ENCODE data around the gene ZFAND2A. TPM values are rescaled to one million over a fixed set of nuclear protein-coding genes. Genes with fewer than 3 reads are reported as not detected.
"Not testable (repeated sequence)": the region's sequence is repeated elsewhere in the genome, so short reads cannot be mapped to it uniquely, and the experiment has no call there.

ZFAND2A gene
- total RNA-seq, 1 donor from 2014 or later = 6.6 TPM

DNA sequence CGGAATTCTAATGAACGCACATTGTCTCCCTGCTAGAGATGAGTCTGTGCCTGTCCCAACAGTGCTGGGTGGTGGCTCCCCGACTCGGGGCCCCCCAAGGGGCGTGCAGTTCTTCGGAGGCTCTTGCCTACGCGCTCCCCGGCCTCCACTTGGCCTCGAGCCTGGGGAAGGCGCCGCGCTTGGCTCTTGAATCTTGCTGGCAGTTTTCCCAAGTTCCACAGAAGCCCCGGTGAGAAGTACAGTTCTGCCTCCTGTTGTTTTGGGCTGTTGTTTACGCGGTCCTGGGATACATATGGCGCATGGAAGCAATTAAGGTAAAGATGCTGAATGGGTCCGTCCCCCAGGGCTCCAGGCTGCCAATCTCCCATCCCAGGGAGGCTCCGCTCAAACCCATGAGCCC lies 40.0 kb upstream of the ZFAND2A start:
- intact Hi-C loops (cut with micrococcal nuclease) = no loop called here
- Histone ChIP-seq H3K27ac (replicated peaks) (no peak overlapping the region), H3K4me1 (no peaks in the 10 kb centered on the region), H3K36me3 (no peaks in the 10 kb centered on the region), H3K9me3 (replicated peaks) (no peaks in the 10 kb centered on the region), H3K27me3 (ENCODE audit: low read depth) (peaks cover 84% of the 10 kb centered on the region), H3K4me3 (no peak overlapping the region)
- TF ChIP-seq, protein P1, sequence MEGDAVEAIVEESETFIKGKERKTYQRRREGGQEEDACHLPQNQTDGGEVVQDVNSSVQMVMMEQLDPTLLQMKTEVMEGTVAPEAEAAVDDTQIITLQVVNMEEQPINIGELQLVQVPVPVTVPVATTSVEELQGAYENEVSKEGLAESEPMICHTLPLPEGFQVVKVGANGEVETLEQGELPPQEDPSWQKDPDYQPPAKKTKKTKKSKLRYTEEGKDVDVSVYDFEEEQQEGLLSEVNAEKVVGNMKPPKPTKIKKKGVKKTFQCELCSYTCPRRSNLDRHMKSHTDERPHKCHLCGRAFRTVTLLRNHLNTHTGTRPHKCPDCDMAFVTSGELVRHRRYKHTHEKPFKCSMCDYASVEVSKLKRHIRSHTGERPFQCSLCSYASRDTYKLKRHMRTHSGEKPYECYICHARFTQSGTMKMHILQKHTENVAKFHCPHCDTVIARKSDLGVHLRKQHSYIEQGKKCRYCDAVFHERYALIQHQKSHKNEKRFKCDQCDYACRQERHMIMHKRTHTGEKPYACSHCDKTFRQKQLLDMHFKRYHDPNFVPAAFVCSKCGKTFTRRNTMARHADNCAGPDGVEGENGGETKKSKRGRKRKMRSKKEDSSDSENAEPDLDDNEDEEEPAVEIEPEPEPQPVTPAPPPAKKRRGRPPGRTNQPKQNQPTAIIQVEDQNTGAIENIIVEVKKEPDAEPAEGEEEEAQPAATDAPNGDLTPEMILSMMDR (IDR thresholded peaks at IDR 0.05; ENCODE audit: borderline replicate concordance) = no peak
- no peak for DNase-seq

DNA sequence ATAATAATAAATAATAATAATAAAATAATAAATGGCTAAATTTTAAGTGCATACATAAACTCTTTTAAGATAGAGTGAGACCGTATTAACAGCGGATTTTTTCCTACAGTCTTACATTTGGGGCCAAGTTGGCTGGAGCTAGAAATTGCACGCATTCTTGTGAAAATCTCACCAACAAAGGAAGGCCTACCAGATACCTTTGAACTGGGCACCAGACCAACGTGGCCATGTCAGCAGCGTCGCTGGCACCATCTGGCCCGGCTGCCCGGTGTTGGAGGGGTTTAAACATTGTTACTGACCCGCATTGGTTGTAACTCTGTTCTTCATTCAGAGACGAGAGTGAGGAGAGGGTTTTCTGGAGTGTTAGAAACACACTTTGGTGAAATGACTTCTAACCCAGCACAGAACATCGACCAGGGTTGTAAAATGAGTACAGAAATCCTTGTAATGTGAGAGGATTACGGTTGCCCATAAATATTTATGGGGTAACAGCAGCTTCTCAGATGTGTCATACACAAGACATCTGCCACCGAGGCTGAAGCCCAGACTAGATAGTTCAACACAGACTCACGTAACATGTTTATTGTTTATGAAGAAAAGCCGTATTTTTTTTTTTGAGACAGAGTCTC lies 38.1 kb upstream of the ZFAND2A start:
- intact Hi-C loops (cut with micrococcal nuclease) = no loop called here
- H3K27me3 ChIP-seq (ENCODE audit: low read depth) = peaks cover 86% of the 10 kb centered on the region
- H3K9me3 ChIP-seq (replicated peaks) = no peaks in the 10 kb centered on the region

DNA sequence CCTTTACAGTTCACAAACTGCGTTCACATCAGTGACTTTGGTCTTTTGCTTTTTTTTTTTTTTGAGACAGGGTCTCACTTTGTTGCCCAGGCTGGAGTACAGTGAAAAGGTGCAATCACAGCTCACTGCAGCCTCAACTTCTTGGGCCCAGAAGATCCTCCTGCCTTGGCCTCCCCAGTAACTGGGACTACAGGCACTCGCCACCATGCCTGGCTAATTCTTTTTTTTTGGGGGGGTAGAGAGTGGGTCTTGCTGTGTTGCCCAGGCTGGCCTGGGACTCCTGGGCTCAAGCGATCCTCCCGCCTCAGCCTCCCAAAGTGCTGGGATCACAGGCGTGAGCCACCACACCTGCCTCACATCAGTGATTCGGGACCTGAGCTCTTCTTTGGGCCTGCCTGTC lies 37.0 kb upstream of the ZFAND2A start:
- no peak for DNase-seq
- peaks cover 86% of the 10 kb centered on the region for H3K27me3 ChIP-seq (ENCODE audit: low read depth)
- intact Hi-C loops (cut with micrococcal nuclease) = no loop called here

More for the DNA sequence above, 38.1 kb upstream of the ZFAND2A start:
- no peak for DNase-seq
- H3K36me3 ChIP-seq = no peaks in the 10 kb centered on the region
- H3K4me3 ChIP-seq = no peak overlapping the region
- H3K4me1 ChIP-seq = no peaks in the 10 kb centered on the region
- no peak overlapping the region for H3K27ac ChIP-seq (replicated peaks)
- TF ChIP-seq, protein P1 (IDR thresholded peaks at IDR 0.05; ENCODE audit: borderline replicate concordance) = no peak

DNA sequence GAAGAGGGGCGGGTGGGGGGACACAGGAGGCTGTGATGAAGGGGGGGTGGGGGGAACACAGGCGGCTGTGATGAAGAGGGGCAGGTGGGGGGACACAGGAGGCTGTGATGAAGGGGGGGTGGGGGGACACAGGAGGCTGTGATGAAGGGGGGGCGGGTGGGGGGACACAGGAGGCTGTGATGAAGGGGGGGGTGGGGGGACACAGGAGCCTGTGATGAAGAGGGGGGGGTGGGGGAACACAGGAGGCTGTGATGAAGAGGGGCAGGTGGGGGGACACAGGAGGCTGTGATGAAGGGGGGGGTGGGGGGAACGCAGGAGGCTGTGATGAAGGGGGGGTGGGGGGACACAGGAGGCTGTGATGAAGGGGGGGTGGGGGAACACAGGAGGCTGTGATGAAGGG lies 36.4 kb upstream of the ZFAND2A start:
- H3K27ac ChIP-seq (replicated peaks); DNase-seq; intact Hi-C loops (cut with micrococcal nuclease); H3K4me3 ChIP-seq; H3K4me1 ChIP-seq; H3K9me3 ChIP-seq (replicated peaks); H3K36me3 ChIP-seq: not testable (repeated sequence)
- H3K27me3 ChIP-seq (ENCODE audit: low read depth) = peaks cover 86% of the 10 kb centered on the region

More for the DNA sequence above, 37.0 kb upstream of the ZFAND2A start:
- Histone ChIP-seq H3K4me1 (no peaks in the 10 kb centered on the region), H3K36me3 (no peaks in the 10 kb centered on the region), H3K27ac (replicated peaks) (no peak overlapping the region), H3K9me3 (replicated peaks) (no peaks in the 10 kb centered on the region), H3K4me3 (no peak overlapping the region)
- TF ChIP-seq, protein P1 (IDR thresholded peaks at IDR 0.05; ENCODE audit: borderline replicate concordance) = no peak

DNA sequence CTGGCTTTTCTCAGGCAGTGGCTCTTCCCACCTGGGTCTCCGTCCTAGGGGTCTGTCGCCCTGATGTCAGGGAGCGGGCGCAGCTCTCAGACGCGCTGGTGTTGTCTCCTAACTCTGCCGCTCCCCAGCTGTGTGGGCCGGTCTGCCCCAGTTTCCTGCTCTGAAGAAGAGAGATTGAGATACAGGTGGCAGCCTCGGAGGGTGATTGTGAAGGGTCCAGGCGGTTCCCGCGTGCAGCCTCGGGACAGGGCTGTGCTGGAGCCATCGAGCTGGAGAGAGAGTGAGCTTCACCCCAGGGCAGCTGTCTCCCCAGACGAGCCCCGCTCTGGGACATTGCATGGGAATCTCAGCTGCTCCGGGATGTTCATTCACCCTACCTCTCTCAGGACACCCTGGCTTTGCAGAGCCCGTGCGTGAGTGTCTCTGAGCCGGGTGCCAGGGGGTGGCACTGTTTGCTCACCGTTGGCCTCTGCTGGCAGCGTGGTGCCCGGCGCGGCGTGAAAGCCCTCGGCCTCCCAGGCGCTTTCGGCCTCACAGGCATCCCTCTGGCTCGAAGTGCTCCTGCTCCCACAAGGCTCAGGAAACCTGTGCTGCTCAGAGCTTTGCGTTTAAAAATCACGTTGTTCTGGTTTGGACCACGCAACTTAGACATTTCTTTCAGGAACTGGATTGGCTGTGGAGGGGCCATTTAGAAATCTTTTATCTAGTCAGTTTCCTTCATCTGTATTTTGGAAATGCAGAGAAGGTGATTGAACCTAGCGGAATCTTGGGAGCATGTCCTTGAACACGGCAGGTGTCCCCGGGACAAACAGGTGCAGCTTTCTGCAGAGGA lies 33.8 kb upstream of the ZFAND2A start:
- Histone ChIP-seq H3K36me3 (no peaks in the 10 kb centered on the region), H3K4me1 (no peaks in the 10 kb centered on the region), H3K27me3 (ENCODE audit: low read depth) (peaks cover 80% of the 10 kb centered on the region), H3K4me3 (no peak overlapping the region), H3K9me3 (replicated peaks) (no peaks in the 10 kb centered on the region), H3K27ac (replicated peaks) (no peak overlapping the region)
- intact Hi-C loops (cut with micrococcal nuclease) = no loop called here
- TF ChIP-seq, protein P1 (IDR thresholded peaks at IDR 0.05; ENCODE audit: borderline replicate concordance) = peak; percentile 67
- DNase-seq = peak; percentile 58

DNA sequence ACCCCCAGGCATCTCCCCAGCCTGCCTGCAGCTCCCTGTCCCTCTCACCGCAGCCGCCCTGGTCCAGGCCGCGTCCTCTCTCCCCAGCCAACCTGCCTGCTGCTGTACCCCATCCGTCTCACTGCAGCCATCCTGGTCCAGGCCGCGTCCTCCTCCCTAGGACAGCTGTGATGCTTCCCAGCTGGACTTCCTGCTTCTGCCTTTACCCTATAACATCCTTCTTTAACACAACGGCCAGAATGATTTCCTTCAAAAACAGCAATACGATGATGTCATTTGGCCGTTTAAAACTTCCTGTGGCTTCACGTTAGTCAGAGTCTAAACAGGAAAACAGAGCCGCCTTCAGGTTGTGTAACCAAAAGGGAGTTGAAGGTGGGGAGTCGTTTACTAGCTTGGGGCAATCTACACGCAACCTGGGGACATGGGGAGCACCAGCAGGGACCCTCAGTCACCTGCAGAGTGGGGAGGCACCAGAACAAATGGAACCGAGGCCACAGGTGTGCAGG lies 32.2 kb upstream of the ZFAND2A start:
- Histone ChIP-seq H3K4me1 (no peaks in the 10 kb centered on the region), H3K9me3 (replicated peaks) (no peaks in the 10 kb centered on the region), H3K36me3 (no peaks in the 10 kb centered on the region), H3K4me3 (no peak overlapping the region), H3K27ac (replicated peaks) (no peak overlapping the region), H3K27me3 (ENCODE audit: low read depth) (peaks cover 79% of the 10 kb centered on the region)
- TF ChIP-seq, protein P1 (IDR thresholded peaks at IDR 0.05; ENCODE audit: borderline replicate concordance) = no peak
- no peak for DNase-seq
- intact Hi-C loops (cut with micrococcal nuclease) = no loop called here
